Spleen (tissue), 11 donors: ENCODE data around the gene PELO. TPM values are rescaled to one million over a fixed set of nuclear protein-coding genes. Genes with fewer than 3 reads are reported as not detected.
A peak's percentile ranks its signal among the peaks of the same experiment; 100 is the strongest.

Experiments
- DNase-seq: peaks from one replicate; pipeline ENCODE4 v3.0.0-alpha.2; 2020
- H3K27ac ChIP-seq, 8 donors: fragments of 200-600 bp; sonication (generic) in 7 of 8; 1 replicate in 4 of 8; 2 replicates in 4 of 8; pipeline versions ENCODE4 v1.5.0 to v1.8.0; 2016 to 2021; ENCODE audit warnings: inconsistent platforms in 4 of 8, mild to moderate bottlenecking in 4 of 8, moderate library complexity in 1 of 8
- H3K27me3 ChIP-seq, 7 donors: fragments of 200-600 bp; sonication (generic) in 6 of 7; replicated peaks in 1 of 7; 1 replicate in 4 of 7; 2 replicates in 3 of 7; pipeline versions ENCODE4 v1.5.0 to v1.8.0; 2016 to 2021; ENCODE audit warnings: inconsistent platforms in 3 of 7, mild to moderate bottlenecking in 1 of 7
- H3K36me3 ChIP-seq, 6 donors: fragments of 200-600 bp; sonication (generic) in 5 of 6; 1 replicate in 4 of 6; 2 replicates in 2 of 6; pipeline versions ENCODE4 v1.5.0 to v1.8.0; 2016 to 2021; ENCODE audit warnings: inconsistent platforms in 2 of 6
- H3K4me1 ChIP-seq, 6 donors: fragments of 200-600 bp; sonication (generic) in 5 of 6; 1 replicate in 3 of 6; 2 replicates in 3 of 6; pipeline versions ENCODE4 v1.5.0 to v1.8.0; 2016 to 2021; ENCODE audit warnings: inconsistent platforms in 3 of 6
- H3K4me3 ChIP-seq, 8 donors: fragments of 200-600 bp; sonication (generic) in 7 of 8; 1 replicate in 4 of 8; 2 replicates in 4 of 8; pipeline versions ENCODE4 v1.5.0 to v1.8.0; 2016 to 2021; ENCODE audit warnings: inconsistent platforms in 4 of 8, mild to moderate bottlenecking in 4 of 8, moderate library complexity in 2 of 8
- H3K9me3 ChIP-seq, 8 donors: fragments of 200-600 bp; sonication (generic) in 7 of 8; 1 replicate in 4 of 8; 2 replicates in 4 of 8; pipeline versions ENCODE4 v1.5.0 to v1.8.0; 2016 to 2021; ENCODE audit warnings: inconsistent platforms in 4 of 8
- POLR2A ChIP-seq, 3 donors: fragments of 450-650 bp; IDR thresholded peaks; one replicate each; pipeline ENCODE4 v1.5.1; 2017; ENCODE audit warnings: antibody characterized with exemption in 3 of 3, mild to moderate bottlenecking in 1 of 3
- POLR2AphosphoS5 ChIP-seq, 3 donors: sonication (generic); formaldehyde crosslinking; IDR thresholded peaks; one replicate each; pipeline ENCODE4 v1.5.1; 2017; ENCODE audit warnings: antibody characterized with exemption in 3 of 3
- WGBS, 5 donors: extraction: QIAGEN DNeasy Blood & Tissue Kit in 3 of 5; methylation state at CpG; one replicate each; pipeline versions ENCODE4 v1.1.5 to v1.1.7; 2013 to 2018; 5-methylcytosine and 5-hydroxymethylcytosine counted together
- intact Hi-C: fragments of 100-400 bp; cut with DNase I; formaldehyde crosslinking; loops from one replicate; pipeline ENCODE4 v1.15.0; 2023; ENCODE audit warnings: low total_unique reads
- polyA plus RNA-seq, 3 donors: library from polyadenylated mRNA; stranded (reverse); fragments of 200-250 nt; gene quantifications; one replicate each; pipeline ENCODE4 v1.2.1, GENCODE V29; 2013
- total RNA-seq, 7 donors: library from RNA; depleted of rRNA in 3 of 7; stranded (reverse); fragments of >200 nt in 3 of 7; fragmentation: NEBNext Ultra II Directional in 4 of 7; extraction: Animal tissue kit (Norgen Biotek cat#: 25700) in 4 of 7; gene quantifications; one replicate each; pipeline versions ENCODE4 v1.1.0 to v1.2.1, GENCODE V29; 2016 to 2021
- TF ChIP-seq, protein P1 (sequence below), 11 experiments: fragments of 200-600 bp in 7 of 11; fragments of 450-650 bp in 4 of 11; sonication (generic) in 4 of 11; IDR thresholded peaks in 8 of 11; conservative IDR thresholded peaks in 3 of 11; 1 replicate in 7 of 11; 2 replicates in 4 of 11; pipeline versions ENCODE4 v1.4.0 to v1.8.0; 2016 to 2021; ENCODE audit warnings: antibody characterized with exemption in 11 of 11, inconsistent platforms in 4 of 11, mild to moderate bottlenecking in 1 of 11
- donor health status: healthy with polysubstance abuse.
- donor health status: DM: no; HTN: no; CAD: no; lungs with moderate emphysema.
- donor health status: DM: no; HTN: no; CAD: no.
- donor health status: Bipolar disorder and iron deficiency.
- donor health status: healthy.
- donor health status: DM: no; HTN: no; CAD: no.
- donor health status: DM: yes; HTN: yes; CAD: no.

PELO gene
- total and polyA plus RNA-seq, 10 donors = 10.4 to 169 (median 52.0) TPM

DNA sequence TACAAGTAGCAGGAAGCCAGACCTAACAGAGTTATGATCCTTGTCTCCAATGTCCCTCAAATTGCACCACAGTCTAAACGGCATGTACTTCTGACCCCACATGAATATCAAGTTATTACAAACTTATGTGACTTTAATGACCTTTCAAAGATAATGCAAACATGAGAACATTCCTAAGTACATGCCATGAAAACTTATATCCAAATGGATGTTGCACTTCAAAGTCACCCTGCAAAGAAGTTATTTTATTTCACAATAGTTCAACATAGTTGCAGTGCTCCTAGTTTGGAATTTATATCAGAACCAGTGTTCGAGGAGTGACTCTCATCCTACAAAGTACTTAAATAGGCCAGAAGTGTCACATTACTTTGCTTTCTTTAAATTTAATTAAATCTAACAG is 41.2 kb upstream of the PELO start:
- Histone ChIP-seq H3K36me3 (no peaks in the 10 kb centered on the region), H3K9me3 (no peaks in the 10 kb centered on the region), H3K27me3 (no peaks in the 10 kb centered on the region), H3K27ac (peak overlapping the region in 2 of 8 donors; percentile 12 to 78), H3K4me3 (no peak overlapping the region), H3K4me1 (peaks cover 21 to 49% (median 29%) of the 10 kb centered on the region in 6 donors)
- WGBS, 5 donors = 69 to 88% (median 84%) methylated on average over 2 of the region's 2 CpGs
- TF ChIP-seq, protein P1, sequence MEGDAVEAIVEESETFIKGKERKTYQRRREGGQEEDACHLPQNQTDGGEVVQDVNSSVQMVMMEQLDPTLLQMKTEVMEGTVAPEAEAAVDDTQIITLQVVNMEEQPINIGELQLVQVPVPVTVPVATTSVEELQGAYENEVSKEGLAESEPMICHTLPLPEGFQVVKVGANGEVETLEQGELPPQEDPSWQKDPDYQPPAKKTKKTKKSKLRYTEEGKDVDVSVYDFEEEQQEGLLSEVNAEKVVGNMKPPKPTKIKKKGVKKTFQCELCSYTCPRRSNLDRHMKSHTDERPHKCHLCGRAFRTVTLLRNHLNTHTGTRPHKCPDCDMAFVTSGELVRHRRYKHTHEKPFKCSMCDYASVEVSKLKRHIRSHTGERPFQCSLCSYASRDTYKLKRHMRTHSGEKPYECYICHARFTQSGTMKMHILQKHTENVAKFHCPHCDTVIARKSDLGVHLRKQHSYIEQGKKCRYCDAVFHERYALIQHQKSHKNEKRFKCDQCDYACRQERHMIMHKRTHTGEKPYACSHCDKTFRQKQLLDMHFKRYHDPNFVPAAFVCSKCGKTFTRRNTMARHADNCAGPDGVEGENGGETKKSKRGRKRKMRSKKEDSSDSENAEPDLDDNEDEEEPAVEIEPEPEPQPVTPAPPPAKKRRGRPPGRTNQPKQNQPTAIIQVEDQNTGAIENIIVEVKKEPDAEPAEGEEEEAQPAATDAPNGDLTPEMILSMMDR (IDR thresholded peaks at IDR 0.05 in 8 of 11, conservative IDR thresholded peaks at IDR 0.05 in 3 of 11) = no peak
- TF ChIP-seq POLR2A (IDR thresholded peaks at IDR 0.05) (no peak), POLR2AphosphoS5 (IDR thresholded peaks at IDR 0.05) (no peak)
- DNase-seq = no peak
- intact Hi-C loops = no loop called here

DNA sequence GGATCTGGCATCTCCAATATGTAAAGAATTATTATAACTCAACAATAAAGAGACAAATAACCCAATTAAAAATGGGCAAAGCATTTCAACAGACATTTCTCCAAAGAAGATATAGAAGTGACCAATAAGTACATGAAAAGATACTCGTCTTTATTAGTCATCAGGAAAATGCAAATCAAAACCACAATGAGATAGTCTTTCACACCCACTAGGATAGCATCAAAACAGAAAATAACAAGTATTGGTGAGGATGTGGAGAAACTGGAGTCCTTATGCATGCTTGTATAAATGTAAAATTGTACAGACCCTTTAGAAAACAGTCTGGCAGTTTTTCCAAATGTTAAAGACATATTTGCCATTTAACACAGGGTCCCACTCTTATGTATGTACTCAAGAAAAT is 39.1 kb upstream of the PELO start:
- no peaks in the 10 kb centered on the region for H3K36me3 ChIP-seq
- DNase-seq = no peak
- TF ChIP-seq POLR2A (IDR thresholded peaks at IDR 0.05) = no peak
- H3K27me3 ChIP-seq = no peaks in the 10 kb centered on the region
- intact Hi-C loops = no loop called here
- 24 to 69% (median 27%) methylated on average over 1 of the region's 1 CpG for WGBS, 5 donors
- no peaks in the 10 kb centered on the region for H3K9me3 ChIP-seq
- H3K4me3 ChIP-seq = no peak overlapping the region
- peaks cover 10 to 28% (median 16%) of the 10 kb centered on the region in 6 donors for H3K4me1 ChIP-seq
- H3K27ac ChIP-seq = no peak overlapping the region

DNA sequence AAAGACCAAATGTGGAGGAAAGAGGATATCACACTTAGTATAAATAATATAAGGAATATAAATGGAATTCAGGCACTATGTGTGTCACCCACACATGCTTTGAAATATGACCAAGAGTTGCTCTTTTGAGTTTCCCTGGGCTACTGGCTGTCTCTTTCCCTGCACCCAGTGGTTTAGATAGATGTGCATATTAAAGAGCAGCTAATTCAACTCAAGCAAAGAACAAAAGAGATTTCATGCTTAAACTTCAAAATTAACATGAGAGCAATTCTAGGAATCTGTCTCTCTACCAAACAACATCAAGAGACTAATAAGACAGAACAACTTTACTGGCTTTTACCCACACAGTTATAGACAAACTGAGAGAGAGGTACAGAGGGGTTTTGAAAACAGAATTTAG is 38.0 kb upstream of the PELO start:
- Histone ChIP-seq H3K9me3 (no peaks in the 10 kb centered on the region), H3K27me3 (no peaks in the 10 kb centered on the region), H3K4me1 (peaks cover 0 to 18% (median 5%) of the 10 kb centered on the region in 6 donors), H3K27ac (no peak overlapping the region), H3K36me3 (no peaks in the 10 kb centered on the region), H3K4me3 (no peak overlapping the region)
- intact Hi-C loops = no loop called here
- DNase-seq = no peak
- no peak for TF ChIP-seq POLR2AphosphoS5 (IDR thresholded peaks at IDR 0.05)
- TF ChIP-seq, protein P1 (IDR thresholded peaks at IDR 0.05 in 8 of 11, conservative IDR thresholded peaks at IDR 0.05 in 3 of 11) = no peak
- no peak for TF ChIP-seq POLR2A (IDR thresholded peaks at IDR 0.05)

DNA sequence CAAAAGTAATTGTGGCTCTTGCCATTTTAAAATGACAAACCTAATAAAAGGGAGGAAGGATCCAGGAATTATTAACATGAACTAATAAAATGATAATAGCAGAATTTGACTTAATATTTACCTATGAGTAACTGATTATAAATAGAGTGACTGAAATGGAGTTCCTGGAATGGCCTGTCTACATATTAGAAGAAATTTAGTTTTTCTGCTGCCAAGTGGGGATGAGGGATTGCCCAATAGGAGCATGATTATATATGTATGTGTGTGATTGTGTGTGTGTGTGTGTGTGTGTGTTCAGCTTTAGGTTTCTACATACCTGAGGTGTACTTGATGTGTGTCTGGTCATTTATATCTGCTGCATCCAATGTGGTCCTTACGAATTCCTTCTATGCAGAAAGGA is 36.6 kb upstream of the PELO start:
- Histone ChIP-seq H3K9me3 (no peaks in the 10 kb centered on the region), H3K4me3 (no peak overlapping the region), H3K27me3 (no peaks in the 10 kb centered on the region), H3K4me1 (peaks cover 0 to 5% (median 0%) of the 10 kb centered on the region in 6 donors), H3K27ac (no peak overlapping the region), H3K36me3 (no peaks in the 10 kb centered on the region)
- intact Hi-C loops = no loop called here
- 78 to 94% (median 91%) methylated on average over 1 of the region's 1 CpG for WGBS, 5 donors
- TF ChIP-seq POLR2AphosphoS5 (IDR thresholded peaks at IDR 0.05) (no peak), POLR2A (IDR thresholded peaks at IDR 0.05) (no peak)
- TF ChIP-seq, protein P1 (IDR thresholded peaks at IDR 0.05 in 8 of 11, conservative IDR thresholded peaks at IDR 0.05 in 3 of 11) = no peak
- no peak for DNase-seq

DNA sequence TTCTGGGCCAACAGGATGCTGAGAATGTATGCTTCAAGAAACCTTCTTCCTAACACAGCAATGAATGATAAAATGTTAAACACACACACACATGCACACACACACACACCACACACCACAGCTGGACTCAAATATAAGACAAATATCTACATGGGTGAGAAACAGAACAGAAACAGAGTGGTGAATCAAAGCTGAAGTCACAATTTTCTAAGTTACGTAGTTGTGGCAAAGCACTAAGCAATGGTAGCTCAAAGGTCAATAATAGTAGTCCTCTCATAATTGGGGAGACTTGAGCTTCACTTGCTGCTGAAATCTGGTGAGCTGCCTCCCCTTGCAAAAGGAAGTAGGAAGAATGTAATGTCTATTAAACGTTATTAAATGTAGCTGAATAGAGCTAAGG is 33.7 kb upstream of the PELO start:
- H3K4me1 ChIP-seq = peaks cover 0 to 12% (median 1%) of the 10 kb centered on the region in 6 donors
- no peaks in the 10 kb centered on the region for H3K36me3 ChIP-seq
- intact Hi-C loops = no loop called here
- no peak overlapping the region for H3K4me3 ChIP-seq
- no peak overlapping the region for H3K27ac ChIP-seq
- no peak for DNase-seq
- H3K27me3 ChIP-seq = no peaks in the 10 kb centered on the region
- WGBS, 5 donors = 60 to 76% (median 72%) methylated on average over 2 of the region's 2 CpGs
- TF ChIP-seq POLR2A (IDR thresholded peaks at IDR 0.05) (no peak), POLR2AphosphoS5 (IDR thresholded peaks at IDR 0.05) (no peak)
- TF ChIP-seq, protein P1 (IDR thresholded peaks at IDR 0.05 in 8 of 11, conservative IDR thresholded peaks at IDR 0.05 in 3 of 11) = no peak
- H3K9me3 ChIP-seq = no peaks in the 10 kb centered on the region
